Keratinocyte (primary cell): ENCODE results near the gene SNRPF.

Source experiments
- CTCF ChIP-seq, 3 experiments: IDR thresholded peaks in 1 of 3; conservative IDR thresholded peaks in 1 of 3; optimal IDR thresholded peaks in 1 of 3; 2 replicates in 2 of 3; 3 replicates in 1 of 3; pipeline versions ENCODE3 to v1.5.1; 2011; ENCODE audit warnings: low read length in 3 of 3, mild to moderate bottlenecking in 3 of 3, moderate library complexity in 2 of 3, control low read depth in 1 of 3, inconsistent platforms in 1 of 3; ENCODE audit not compliant: insufficient read depth in 2 of 3; ENCODE audit errors: extremely low read depth in 1 of 3
- EZH2 ChIP-seq: IDR thresholded peaks from one replicate; pipeline ENCODE4 v1.6.1; 2012; ENCODE audit warnings: inconsistent platforms, mild to moderate bottlenecking, low read length, moderate library complexity

- no peak for TF ChIP-seq CTCF (optimal IDR thresholded peaks at IDR 0.05 in 1 of 3, IDR thresholded peaks at IDR 0.05 in 1 of 3, conservative IDR thresholded peaks at IDR 0.05 in 1 of 3; ENCODE audit: extremely low read depth in 1 of 3, insufficient read depth in 2 of 3, low read length in 3 of 3)
- no peak for TF ChIP-seq EZH2
These were observed 49.6 kb upstream of the SNRPF start for GRCh38 chr12:95809000-95809680.
